ENCODE results near the gene CCDC9B. TPM values are rescaled to one million over a fixed set of nuclear protein-coding genes. Genes with fewer than 3 reads are reported as not detected.

The CCDC9B gene
- total RNA-seq, 1 experiment from 2014 or later = 56.1 TPM

DNA sequence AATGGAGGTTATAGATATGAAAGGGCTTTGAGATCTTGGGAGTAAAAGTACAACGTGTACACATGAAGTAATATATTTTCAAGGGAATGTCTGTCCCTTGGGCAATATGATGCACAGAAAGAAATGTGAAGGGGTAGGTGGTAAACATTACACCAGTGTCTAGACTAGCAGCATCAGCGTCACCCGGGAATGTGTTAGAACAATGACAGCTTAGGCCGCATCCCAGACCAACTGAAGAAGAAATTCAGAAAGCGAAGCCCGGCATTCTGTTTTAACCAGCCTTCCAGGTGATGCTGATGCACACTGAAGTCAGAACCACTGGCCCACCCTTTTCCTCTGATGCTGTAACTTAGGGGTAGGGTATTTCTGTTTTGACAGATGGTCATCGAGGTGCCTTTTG lies 10.9 kb downstream of the CCDC9B start:
- CTCF ChIA-PET = no interaction called here
- TF ChIP-seq EZH2phosphoT487 (IDR thresholded peaks at IDR 0.05; ENCODE audit: borderline replicate concordance, low read length) = no peak
- no peak for TF ChIP-seq EZH2 (IDR thresholded peaks at IDR 0.05; ENCODE audit: low read length, unreplicated experiment)
- TF ChIP-seq, protein P1, sequence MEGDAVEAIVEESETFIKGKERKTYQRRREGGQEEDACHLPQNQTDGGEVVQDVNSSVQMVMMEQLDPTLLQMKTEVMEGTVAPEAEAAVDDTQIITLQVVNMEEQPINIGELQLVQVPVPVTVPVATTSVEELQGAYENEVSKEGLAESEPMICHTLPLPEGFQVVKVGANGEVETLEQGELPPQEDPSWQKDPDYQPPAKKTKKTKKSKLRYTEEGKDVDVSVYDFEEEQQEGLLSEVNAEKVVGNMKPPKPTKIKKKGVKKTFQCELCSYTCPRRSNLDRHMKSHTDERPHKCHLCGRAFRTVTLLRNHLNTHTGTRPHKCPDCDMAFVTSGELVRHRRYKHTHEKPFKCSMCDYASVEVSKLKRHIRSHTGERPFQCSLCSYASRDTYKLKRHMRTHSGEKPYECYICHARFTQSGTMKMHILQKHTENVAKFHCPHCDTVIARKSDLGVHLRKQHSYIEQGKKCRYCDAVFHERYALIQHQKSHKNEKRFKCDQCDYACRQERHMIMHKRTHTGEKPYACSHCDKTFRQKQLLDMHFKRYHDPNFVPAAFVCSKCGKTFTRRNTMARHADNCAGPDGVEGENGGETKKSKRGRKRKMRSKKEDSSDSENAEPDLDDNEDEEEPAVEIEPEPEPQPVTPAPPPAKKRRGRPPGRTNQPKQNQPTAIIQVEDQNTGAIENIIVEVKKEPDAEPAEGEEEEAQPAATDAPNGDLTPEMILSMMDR (conservative IDR thresholded peaks at IDR 0.05; ENCODE audit: low read depth, low read length) = no peak

GRCh38 chr15:40328751-40329150 lies 12.0 kb downstream of the CCDC9B start:
- no TSS peak for BruUV-seq (replicated peaks)
- Histone ChIP-seq H3K9ac (ENCODE audit: low read length) (no peak overlapping the region), H2AFZ (ENCODE audit: low read length) (no peak overlapping the region), H3K9me2 (replicated peaks; ENCODE audit: low read length) (no peaks in the 10 kb centered on the region), H3F3A (ENCODE audit: low read length, unreplicated experiment) (peaks cover 21% of the 10 kb centered on the region), H4K20me1 (ENCODE audit: low read length) (peaks cover 12% of the 10 kb centered on the region; the same call in 1 of the 2 replicates), H3K27ac (ENCODE audit: low read length) (no peak overlapping the region), H3K36me3 (ENCODE audit: low read depth, low read length) (peaks cover 3% of the 10 kb centered on the region; the same call in 1 of the 2 replicates), H3K9me3 (ENCODE audit: low read length) (no peaks in the 10 kb centered on the region), H3K4me2 (ENCODE audit: low read length) (no peak overlapping the region), H3K27me3 (ENCODE audit: low read length) (no peaks in the 10 kb centered on the region), H3K4me1 (ENCODE audit: insufficient read depth, low read length) (peaks cover 14% of the 10 kb centered on the region), H3K4me3 (ENCODE audit: low read length) (no peak overlapping the region), H3K79me2 (ENCODE audit: low read length) (peaks cover 23% of the 10 kb centered on the region)
- DNase-seq (no peak), ATAC-seq (no peak; the same call in 1 of the 2 replicates)
- CTCF ChIA-PET = interaction anchor here (2.0 kb wide), 1 partner anchor 10 kb away, joined by 10 read pairs; no protein-coding TSS in a partner anchor
- TF ChIP-seq EZH2 (IDR thresholded peaks at IDR 0.05; ENCODE audit: low read length, unreplicated experiment) = no peak
- TF ChIP-seq EZH2phosphoT487 (IDR thresholded peaks at IDR 0.05; ENCODE audit: borderline replicate concordance, low read length) = no peak
- TF ChIP-seq, protein P1 (conservative IDR thresholded peaks at IDR 0.05; ENCODE audit: low read depth, low read length) = no peak
- POLR2A ChIA-PET (ENCODE audit: unreplicated experiment) = interaction anchor here (1.1 kb wide), 1 partner anchor 10 kb away, joined by 8 read pairs; no protein-coding TSS in a partner anchor
- intact Hi-C loops (cut with micrococcal nuclease) = no loop called here

More for the DNA sequence above, 10.9 kb downstream of the CCDC9B start:
- Histone ChIP-seq H3K27me3 (ENCODE audit: low read length) (no peaks in the 10 kb centered on the region), H3K36me3 (ENCODE audit: low read depth, low read length) (peaks cover 12% of the 10 kb centered on the region; the same call in 1 of the 2 replicates), H3K4me3 (ENCODE audit: low read length) (no peak overlapping the region), H3K79me2 (ENCODE audit: low read length) (peaks cover 17% of the 10 kb centered on the region), H3K9me3 (ENCODE audit: low read length) (no peaks in the 10 kb centered on the region), H3K27ac (ENCODE audit: low read length) (no peak overlapping the region), H3K4me1 (ENCODE audit: insufficient read depth, low read length) (peaks cover 13% of the 10 kb centered on the region), H3F3A (ENCODE audit: low read length, unreplicated experiment) (peaks cover 21% of the 10 kb centered on the region), H3K4me2 (ENCODE audit: low read length) (no peak overlapping the region), H2AFZ (ENCODE audit: low read length) (no peak overlapping the region), H3K9ac (ENCODE audit: low read length) (no peak overlapping the region), H3K9me2 (replicated peaks; ENCODE audit: low read length) (no peaks in the 10 kb centered on the region), H4K20me1 (ENCODE audit: low read length) (peaks cover 12% of the 10 kb centered on the region; the same call in 1 of the 2 replicates)
- BruUV-seq (replicated peaks) = no TSS peak
- no peak for DNase-seq
- ATAC-seq = no peak; the same call in 1 of the 2 replicates
- intact Hi-C loops (cut with micrococcal nuclease) = no loop called here
- POLR2A ChIA-PET (ENCODE audit: unreplicated experiment) = interaction anchor here (0.6 kb wide), 1 partner anchor 93 kb away, joined by 3 read pairs; no protein-coding TSS in a partner anchor

- H4K20me1 ChIP-seq (ENCODE audit: low read length) = peaks cover 12% of the 10 kb centered on the region; the same call in 1 of the 2 replicates
- ATAC-seq (no peak), DNase-seq (no peak)
- ChIA-PET POLR2A (ENCODE audit: unreplicated experiment) (interaction anchor here (0.6 to 1.1 kb wide), 3 partner anchors 10 to 281 kb away, joined by 4 to 8 read pairs (median 5); no protein-coding TSS in a partner anchor), CTCF (interaction anchor here (2.0 kb wide), 1 partner anchor 10 kb away, joined by 10 read pairs; no protein-coding TSS in a partner anchor)
- peaks cover 21% of the 10 kb centered on the region for H3F3A ChIP-seq (ENCODE audit: low read length, unreplicated experiment)
- H3K4me1 ChIP-seq (ENCODE audit: insufficient read depth, low read length) = peaks cover 14% of the 10 kb centered on the region
- BruUV-seq (replicated peaks) = no TSS peak
- no peak overlapping the region for H3K27ac ChIP-seq (ENCODE audit: low read length)
- intact Hi-C loops (cut with micrococcal nuclease) = no loop called here
- no peak overlapping the region for H3K4me3 ChIP-seq (ENCODE audit: low read length)
- no peaks in the 10 kb centered on the region for H3K36me3 ChIP-seq (ENCODE audit: low read depth, low read length)
- H3K9ac ChIP-seq (ENCODE audit: low read length) = no peak overlapping the region
- no peaks in the 10 kb centered on the region for H3K9me3 ChIP-seq (ENCODE audit: low read length)
- no peaks in the 10 kb centered on the region for H3K9me2 ChIP-seq (replicated peaks; ENCODE audit: low read length)
- H3K79me2 ChIP-seq (ENCODE audit: low read length) = peaks cover 23% of the 10 kb centered on the region
- H2AFZ ChIP-seq (ENCODE audit: low read length) = no peak overlapping the region
- no peak overlapping the region for H3K4me2 ChIP-seq (ENCODE audit: low read length)
- TF ChIP-seq EZH2phosphoT487 (IDR thresholded peaks at IDR 0.05; ENCODE audit: borderline replicate concordance, low read length) (no peak), EZH2 (IDR thresholded peaks at IDR 0.05; ENCODE audit: low read length, unreplicated experiment) (no peak)
- TF ChIP-seq, protein P1 (conservative IDR thresholded peaks at IDR 0.05; ENCODE audit: low read depth, low read length) = no peak
- no peaks in the 10 kb centered on the region for H3K27me3 ChIP-seq (ENCODE audit: low read length)
Measured at GRCh38 chr15:40328176-40328575, 12.6 kb downstream of the CCDC9B start.
